Smooth muscle cell (in vitro differentiated cells): Measurements from ENCODE around the gene CNGA3. TPM values are rescaled to one million over a fixed set of nuclear protein-coding genes. Genes with fewer than 3 reads are reported as not detected.

ENCODE experiments used
- DNase-seq: peaks from one replicate; lab custom pipeline; 2025; ENCODE audit not compliant: unreplicated experiment; lab: John Stamatoyannopoulos, UW
- H2AFZ ChIP-seq: fragments of 200-600 bp; sonication (generic); 2 replicates; pipeline ENCODE4 v1.6.0; 2016; ENCODE audit warnings: antibody characterized with exemption, low read depth, mild to moderate bottlenecking
- H3F3A ChIP-seq: fragments of 200-600 bp; sonication (generic); 2 replicates; pipeline ENCODE4 v1.6.0; 2017; ENCODE audit warnings: antibody characterized with exemption, low read depth
- H3K27ac ChIP-seq: fragments of 200-600 bp; sonication (generic); 2 replicates; pipeline ENCODE4 v1.5.1; 2016; ENCODE audit warnings: low read depth, mild to moderate bottlenecking
- H3K27me3 ChIP-seq: fragments of 200-600 bp; sonication (generic); 2 replicates; pipeline ENCODE4 v1.6.1; 2016; ENCODE audit warnings: low read depth, mild to moderate bottlenecking
- H3K36me3 ChIP-seq: fragments of 200-600 bp; sonication (generic); 2 replicates; pipeline ENCODE4 v1.5.1; 2016; ENCODE audit warnings: low read depth
- H3K4me1 ChIP-seq: fragments of 200-600 bp; sonication (generic); 2 replicates; pipeline ENCODE4 v1.5.1; 2016; ENCODE audit warnings: low read depth
- H3K4me2 ChIP-seq: fragments of 200-600 bp; sonication (generic); 2 replicates; pipeline ENCODE4 v1.6.0; 2016; ENCODE audit warnings: mild to moderate bottlenecking
- H3K4me3 ChIP-seq: fragments of 200-600 bp; sonication (generic); 2 replicates; pipeline ENCODE4 v1.5.1; 2016; ENCODE audit warnings: mild to moderate bottlenecking
- H3K79me2 ChIP-seq: fragments of 200-600 bp; sonication (generic); 2 replicates; pipeline ENCODE4 v1.6.0; 2016; ENCODE audit warnings: low read depth, mild to moderate bottlenecking
- H3K9ac ChIP-seq: fragments of 200-600 bp; sonication (generic); 2 replicates; pipeline ENCODE4 v1.6.0; 2016; ENCODE audit warnings: low read depth
- H3K9me3 ChIP-seq: fragments of 200-600 bp; sonication (generic); replicated peaks from 2 replicates; pipeline ENCODE4 v1.5.1; 2016; ENCODE audit warnings: low read depth
- H4K20me1 ChIP-seq: fragments of 200-600 bp; sonication (generic); 2 replicates; pipeline ENCODE4 v1.6.0; 2016; ENCODE audit warnings: low read depth
- CTCF ChIP-seq: fragments of 200-600 bp; sonication (generic); IDR thresholded peaks from 2 replicates; pipeline ENCODE4 v1.5.1; 2017; ENCODE audit warnings: borderline replicate concordance, mild to moderate bottlenecking, antibody characterized with exemption; ENCODE audit not compliant: insufficient read depth, poor library complexity, severe bottlenecking
- WGBS: methylation state at CpG from one replicate; pipeline ENCODE4 v1.1.7; 2016; ENCODE audit warnings: low lambda C conversion rate; 5-methylcytosine and 5-hydroxymethylcytosine counted together
- polyA plus RNA-seq: library from polyadenylated mRNA; unstranded; fragments of >200 nt; fragmentation: Nextera tagmentation; extraction: Ambion mirVana; gene quantifications from 2 replicates; pipeline ENCODE4 v1.2.1, GENCODE V29; 2016
- total RNA-seq: library from RNA; depleted of rRNA; stranded (reverse); fragments of >200 nt; gene quantifications from 2 replicates; pipeline ENCODE4 v1.2.3, GENCODE V29; 2014

Gene CNGA3
- total and polyA plus RNA-seq, 2 experiments from 2014 or later: not detected

GRCh38 chr2:98436734-98437133, 90.5 kb downstream of the CNGA3 start:
- no peak for DNase-seq
- Histone ChIP-seq H3K9me3 (no peaks in the 10 kb centered on the region), H3K9ac (no peak overlapping the region), H4K20me1 (no peaks in the 10 kb centered on the region), H3K4me2 (no peak overlapping the region), H3K36me3 (no peaks in the 10 kb centered on the region), H3K27me3 (no peaks in the 10 kb centered on the region), H3K4me1 (no peaks in the 10 kb centered on the region), H3K79me2 (no peaks in the 10 kb centered on the region), H2AFZ (no peak overlapping the region), H3K27ac (no peak overlapping the region), H3K4me3 (no peak overlapping the region), H3F3A (no peaks in the 10 kb centered on the region)
- WGBS: 75% methylated on average over 4 of the region's 4 CpGs
- no peak for TF ChIP-seq CTCF

GRCh38 chr2:98438190-98439133, 92.2 kb downstream of the CNGA3 start:
- Histone ChIP-seq H3K36me3 (no peaks in the 10 kb centered on the region), H3K79me2 (no peaks in the 10 kb centered on the region), H3K9ac (no peak overlapping the region), H4K20me1 (no peaks in the 10 kb centered on the region), H3K9me3 (no peaks in the 10 kb centered on the region), H3K4me3 (no peak overlapping the region), H2AFZ (no peak overlapping the region), H3K4me1 (no peaks in the 10 kb centered on the region), H3K27me3 (no peaks in the 10 kb centered on the region), H3K4me2 (no peak overlapping the region), H3F3A (no peaks in the 10 kb centered on the region), H3K27ac (no peak overlapping the region)
- no peak for DNase-seq
- 77% methylated on average over 1 of the region's 1 CpG for whole genome bisulfite sequencing
- TF ChIP-seq CTCF: no peak

GRCh38 chr2:98441706-98442450, 95.6 kb downstream of the CNGA3 start:
- Histone ChIP-seq H3F3A (peaks cover 18% of the 10 kb centered on the region), H3K27ac (no peak overlapping the region), H3K4me2 (no peak overlapping the region), H3K27me3 (no peaks in the 10 kb centered on the region), H2AFZ (peak overlapping the region; percentile 20), H4K20me1 (peaks cover 13% of the 10 kb centered on the region), H3K36me3 (no peaks in the 10 kb centered on the region), H3K9ac (no peak overlapping the region), H3K79me2 (peaks cover 17% of the 10 kb centered on the region), H3K4me1 (peaks cover 16% of the 10 kb centered on the region), H3K4me3 (no peak overlapping the region), H3K9me3 (no peaks in the 10 kb centered on the region)
- WGBS: 88% methylated on average over 7 of the region's 7 CpGs
- no peak for DNase-seq
- no peak for TF ChIP-seq CTCF
